GM12878 (cell line): ENCODE measurements around the gene NBPF26.
"Not testable (repeated sequence)": the region's sequence is repeated elsewhere in the genome, so short reads cannot be mapped to it uniquely, and the experiment has no call there.

ENCODE experiments used
- BHLHE40 ChIP-seq, 2 experiments: fragments of 450-650 bp in 1 of 2; IDR thresholded peaks; 2 replicates each; pipeline ENCODE4 v1.6.1; 2011 to 2017; ENCODE audit warnings: low read depth in 2 of 2, borderline replicate concordance in 1 of 2, improper control_type of control experiment in 1 of 2, low read length in 1 of 2, mild to moderate bottlenecking in 1 of 2
- CBFB ChIP-seq: IDR thresholded peaks from 2 replicates; pipeline ENCODE4 v1.6.1; 2016; ENCODE audit warnings: antibody characterized with exemption, low read depth
- CHD2 ChIP-seq: IDR thresholded peaks from 2 replicates; pipeline ENCODE4 v1.6.1; 2011; ENCODE audit warnings: low read depth, low read length, improper control_type of control experiment, borderline replicate concordance
- IKZF1 ChIP-seq: fragments of 450-650 bp; conservative IDR thresholded peaks from 2 replicates; pipeline ENCODE4 v1.6.1; 2017; ENCODE audit warnings: antibody characterized with exemption, mild to moderate bottlenecking
- NBN ChIP-seq: fragments of 450-650 bp; IDR thresholded peaks from 2 replicates; pipeline ENCODE4 v1.6.1; 2016
- NFYA ChIP-seq: IDR thresholded peaks from 2 replicates; pipeline ENCODE4 v1.6.1; 2011; ENCODE audit warnings: low read depth, mild to moderate bottlenecking, low read length, improper control_type of control experiment, borderline replicate concordance
- POLR2A ChIP-seq: IDR thresholded peaks from 2 replicates; pipeline ENCODE4 v1.6.1; 2011; ENCODE audit warnings: low read depth, mild to moderate bottlenecking, low read length
- RAD21 ChIP-seq: IDR thresholded peaks from 2 replicates; pipeline ENCODE4 v1.6.1; 2011; ENCODE audit warnings: mild to moderate bottlenecking, low read depth, low read length, moderate library complexity; ENCODE audit not compliant: insufficient read depth
- ZSCAN29 ChIP-seq: fragments of 450-650 bp; IDR thresholded peaks from 2 replicates; pipeline ENCODE4 v1.6.1; 2017; ENCODE audit warnings: mild to moderate bottlenecking, moderate library complexity
- TF ChIP-seq, protein P1 (sequence below), 3 experiments: IDR thresholded peaks in 2 of 3; conservative IDR thresholded peaks in 1 of 3; 2 replicates each; pipeline ENCODE4 v1.5.1; 2011; ENCODE audit warnings: low read depth in 3 of 3, low read length in 3 of 3, mild to moderate bottlenecking in 3 of 3, control low read depth in 2 of 3, moderate library complexity in 2 of 3, inconsistent platforms in 1 of 3, mixed read lengths in 1 of 3; ENCODE audit not compliant: control insufficient read depth in 2 of 3, insufficient read depth in 1 of 3; ENCODE audit errors: extremely low read depth in 1 of 3
- TF ChIP-seq, protein P2 (sequence below): IDR thresholded peaks from 2 replicates; pipeline ENCODE4 v1.6.1; 2012; ENCODE audit warnings: mild to moderate bottlenecking, low read depth, low read length
- TF ChIP-seq, protein P3 (sequence below): fragments of 450-650 bp; IDR thresholded peaks from 2 replicates; pipeline ENCODE4 v1.6.1; 2017; ENCODE audit warnings: mild to moderate bottlenecking, moderate library complexity

DNA sequence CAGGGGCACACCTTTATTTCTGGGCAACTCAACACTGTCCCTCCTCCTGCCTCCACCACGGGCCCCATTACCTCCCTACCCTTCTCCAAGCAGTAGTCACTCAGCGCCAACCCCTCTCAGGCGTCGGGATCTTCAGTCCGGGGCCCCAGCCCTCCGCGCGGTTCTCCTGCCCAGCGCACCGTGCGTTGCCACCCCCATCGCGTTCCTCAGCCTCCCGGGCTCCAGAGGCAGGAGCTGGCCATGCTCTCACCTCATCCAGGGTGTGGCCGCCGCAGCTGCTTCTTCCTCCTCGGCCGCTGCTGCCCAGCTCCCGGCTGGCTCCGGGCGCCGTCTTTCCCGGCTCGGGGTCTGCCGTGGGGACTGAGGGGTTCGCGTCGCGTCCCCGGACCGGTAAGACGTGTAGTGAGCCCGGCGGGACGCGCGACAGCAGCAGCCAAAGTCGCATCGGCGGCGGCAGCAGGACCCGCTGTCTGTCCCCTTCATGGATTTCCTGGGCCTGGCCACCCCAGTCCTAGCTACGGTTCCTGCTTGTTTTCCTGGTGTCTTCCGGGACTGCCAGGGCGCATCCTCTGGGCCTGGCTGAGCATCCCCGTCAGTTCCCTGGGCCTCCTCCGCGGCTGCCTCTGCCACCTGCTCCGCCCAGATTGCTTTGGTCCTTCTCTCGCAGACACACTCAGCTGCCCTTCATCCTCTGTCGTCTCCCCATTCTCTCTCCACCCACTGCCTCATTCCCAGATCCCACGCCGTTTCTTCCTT lies 22.8 kb upstream of the NBPF26 start:
- TF ChIP-seq, protein P1, sequence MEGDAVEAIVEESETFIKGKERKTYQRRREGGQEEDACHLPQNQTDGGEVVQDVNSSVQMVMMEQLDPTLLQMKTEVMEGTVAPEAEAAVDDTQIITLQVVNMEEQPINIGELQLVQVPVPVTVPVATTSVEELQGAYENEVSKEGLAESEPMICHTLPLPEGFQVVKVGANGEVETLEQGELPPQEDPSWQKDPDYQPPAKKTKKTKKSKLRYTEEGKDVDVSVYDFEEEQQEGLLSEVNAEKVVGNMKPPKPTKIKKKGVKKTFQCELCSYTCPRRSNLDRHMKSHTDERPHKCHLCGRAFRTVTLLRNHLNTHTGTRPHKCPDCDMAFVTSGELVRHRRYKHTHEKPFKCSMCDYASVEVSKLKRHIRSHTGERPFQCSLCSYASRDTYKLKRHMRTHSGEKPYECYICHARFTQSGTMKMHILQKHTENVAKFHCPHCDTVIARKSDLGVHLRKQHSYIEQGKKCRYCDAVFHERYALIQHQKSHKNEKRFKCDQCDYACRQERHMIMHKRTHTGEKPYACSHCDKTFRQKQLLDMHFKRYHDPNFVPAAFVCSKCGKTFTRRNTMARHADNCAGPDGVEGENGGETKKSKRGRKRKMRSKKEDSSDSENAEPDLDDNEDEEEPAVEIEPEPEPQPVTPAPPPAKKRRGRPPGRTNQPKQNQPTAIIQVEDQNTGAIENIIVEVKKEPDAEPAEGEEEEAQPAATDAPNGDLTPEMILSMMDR (IDR thresholded peaks at IDR 0.05 in 2 of 3, conservative IDR thresholded peaks at IDR 0.05 in 1 of 3; ENCODE audit: control insufficient read depth in 2 of 3, extremely low read depth in 1 of 3, insufficient read depth in 1 of 3, low read depth in 3 of 3, low read length in 3 of 3), result not testable (repeated sequence)
- not testable (repeated sequence) for TF ChIP-seq CHD2; RAD21; ZSCAN29; POLR2A; BHLHE40 (IDR thresholded peaks at IDR 0.05; ENCODE audit: borderline replicate concordance in 1 of 2, low read depth in 2 of 2, low read length in 1 of 2); NFYA; IKZF1; CBFB; NBN
- TF ChIP-seq, protein P2, sequence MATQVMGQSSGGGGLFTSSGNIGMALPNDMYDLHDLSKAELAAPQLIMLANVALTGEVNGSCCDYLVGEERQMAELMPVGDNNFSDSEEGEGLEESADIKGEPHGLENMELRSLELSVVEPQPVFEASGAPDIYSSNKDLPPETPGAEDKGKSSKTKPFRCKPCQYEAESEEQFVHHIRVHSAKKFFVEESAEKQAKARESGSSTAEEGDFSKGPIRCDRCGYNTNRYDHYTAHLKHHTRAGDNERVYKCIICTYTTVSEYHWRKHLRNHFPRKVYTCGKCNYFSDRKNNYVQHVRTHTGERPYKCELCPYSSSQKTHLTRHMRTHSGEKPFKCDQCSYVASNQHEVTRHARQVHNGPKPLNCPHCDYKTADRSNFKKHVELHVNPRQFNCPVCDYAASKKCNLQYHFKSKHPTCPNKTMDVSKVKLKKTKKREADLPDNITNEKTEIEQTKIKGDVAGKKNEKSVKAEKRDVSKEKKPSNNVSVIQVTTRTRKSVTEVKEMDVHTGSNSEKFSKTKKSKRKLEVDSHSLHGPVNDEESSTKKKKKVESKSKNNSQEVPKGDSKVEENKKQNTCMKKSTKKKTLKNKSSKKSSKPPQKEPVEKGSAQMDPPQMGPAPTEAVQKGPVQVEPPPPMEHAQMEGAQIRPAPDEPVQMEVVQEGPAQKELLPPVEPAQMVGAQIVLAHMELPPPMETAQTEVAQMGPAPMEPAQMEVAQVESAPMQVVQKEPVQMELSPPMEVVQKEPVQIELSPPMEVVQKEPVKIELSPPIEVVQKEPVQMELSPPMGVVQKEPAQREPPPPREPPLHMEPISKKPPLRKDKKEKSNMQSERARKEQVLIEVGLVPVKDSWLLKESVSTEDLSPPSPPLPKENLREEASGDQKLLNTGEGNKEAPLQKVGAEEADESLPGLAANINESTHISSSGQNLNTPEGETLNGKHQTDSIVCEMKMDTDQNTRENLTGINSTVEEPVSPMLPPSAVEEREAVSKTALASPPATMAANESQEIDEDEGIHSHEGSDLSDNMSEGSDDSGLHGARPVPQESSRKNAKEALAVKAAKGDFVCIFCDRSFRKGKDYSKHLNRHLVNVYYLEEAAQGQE, result not testable (repeated sequence)
- TF ChIP-seq, protein P3, sequence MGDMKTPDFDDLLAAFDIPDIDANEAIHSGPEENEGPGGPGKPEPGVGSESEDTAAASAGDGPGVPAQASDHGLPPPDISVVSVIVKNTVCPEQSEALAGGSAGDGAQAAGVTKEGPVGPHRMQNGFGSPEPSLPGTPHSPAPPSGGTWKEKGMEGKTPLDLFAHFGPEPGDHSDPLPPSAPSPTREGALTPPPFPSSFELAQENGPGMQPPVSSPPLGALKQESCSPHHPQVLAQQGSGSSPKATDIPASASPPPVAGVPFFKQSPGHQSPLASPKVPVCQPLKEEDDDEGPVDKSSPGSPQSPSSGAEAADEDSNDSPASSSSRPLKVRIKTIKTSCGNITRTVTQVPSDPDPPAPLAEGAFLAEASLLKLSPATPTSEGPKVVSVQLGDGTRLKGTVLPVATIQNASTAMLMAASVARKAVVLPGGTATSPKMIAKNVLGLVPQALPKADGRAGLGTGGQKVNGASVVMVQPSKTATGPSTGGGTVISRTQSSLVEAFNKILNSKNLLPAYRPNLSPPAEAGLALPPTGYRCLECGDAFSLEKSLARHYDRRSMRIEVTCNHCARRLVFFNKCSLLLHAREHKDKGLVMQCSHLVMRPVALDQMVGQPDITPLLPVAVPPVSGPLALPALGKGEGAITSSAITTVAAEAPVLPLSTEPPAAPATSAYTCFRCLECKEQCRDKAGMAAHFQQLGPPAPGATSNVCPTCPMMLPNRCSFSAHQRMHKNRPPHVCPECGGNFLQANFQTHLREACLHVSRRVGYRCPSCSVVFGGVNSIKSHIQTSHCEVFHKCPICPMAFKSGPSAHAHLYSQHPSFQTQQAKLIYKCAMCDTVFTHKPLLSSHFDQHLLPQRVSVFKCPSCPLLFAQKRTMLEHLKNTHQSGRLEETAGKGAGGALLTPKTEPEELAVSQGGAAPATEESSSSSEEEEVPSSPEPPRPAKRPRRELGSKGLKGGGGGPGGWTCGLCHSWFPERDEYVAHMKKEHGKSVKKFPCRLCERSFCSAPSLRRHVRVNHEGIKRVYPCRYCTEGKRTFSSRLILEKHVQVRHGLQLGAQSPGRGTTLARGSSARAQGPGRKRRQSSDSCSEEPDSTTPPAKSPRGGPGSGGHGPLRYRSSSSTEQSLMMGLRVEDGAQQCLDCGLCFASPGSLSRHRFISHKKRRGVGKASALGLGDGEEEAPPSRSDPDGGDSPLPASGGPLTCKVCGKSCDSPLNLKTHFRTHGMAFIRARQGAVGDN, result not testable (repeated sequence)
